GM12873 (cell line): Measurements from ENCODE around the gene DDO.

Experiments used
- CTCF ChIP-seq: IDR thresholded peaks from 2 replicates; pipeline ENCODE4 v1.5.1; 2012; ENCODE audit warnings: low read depth, mild to moderate bottlenecking, moderate library complexity, low read length, control low read depth; ENCODE audit not compliant: insufficient read depth; ENCODE audit errors: missing control alignments

DDO gene

DNA sequence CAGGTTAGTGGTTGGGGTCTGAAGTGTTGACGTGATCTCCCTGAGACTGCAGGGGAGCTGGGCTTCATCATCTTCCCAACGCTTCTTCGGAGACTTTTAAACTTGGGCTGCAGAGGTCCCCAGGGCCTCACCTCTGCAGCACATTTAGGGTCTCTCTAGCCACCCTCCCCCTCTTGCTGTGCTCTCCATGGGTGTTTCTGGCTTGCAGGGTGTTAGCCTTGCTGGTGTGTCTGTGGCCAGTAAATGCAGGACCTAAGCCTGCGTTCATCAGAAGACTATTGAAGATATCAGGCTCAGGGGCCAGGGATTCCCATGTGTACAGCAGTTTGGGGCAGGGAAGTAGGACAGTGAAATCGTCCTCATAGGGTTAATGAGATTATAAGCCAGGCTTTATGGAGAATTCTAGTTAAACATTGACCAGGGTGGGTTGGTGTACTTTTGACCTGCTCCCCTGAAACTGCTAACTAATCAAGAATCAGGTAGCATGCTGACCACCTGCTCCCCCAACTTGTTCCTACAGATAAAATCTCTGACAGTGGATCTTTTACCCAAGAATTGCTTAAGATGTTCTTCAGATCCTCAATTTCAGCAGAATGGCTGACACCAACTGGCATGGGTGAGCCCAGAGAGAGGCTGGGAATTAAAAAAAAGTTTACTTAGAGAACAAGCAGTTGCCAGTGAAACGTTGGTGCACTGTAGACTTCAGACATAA lies 3.8 kb upstream of the DDO start:
- no peak for TF ChIP-seq CTCF

- no peak for TF ChIP-seq CTCF
These were observed 3.2 kb upstream of the DDO start for GRCh38 chr6:110418594-110418993.

GRCh38 chr6:110414669-110415068 lies 706 bp downstream of the DDO start:
- no peak for TF ChIP-seq CTCF

DNA sequence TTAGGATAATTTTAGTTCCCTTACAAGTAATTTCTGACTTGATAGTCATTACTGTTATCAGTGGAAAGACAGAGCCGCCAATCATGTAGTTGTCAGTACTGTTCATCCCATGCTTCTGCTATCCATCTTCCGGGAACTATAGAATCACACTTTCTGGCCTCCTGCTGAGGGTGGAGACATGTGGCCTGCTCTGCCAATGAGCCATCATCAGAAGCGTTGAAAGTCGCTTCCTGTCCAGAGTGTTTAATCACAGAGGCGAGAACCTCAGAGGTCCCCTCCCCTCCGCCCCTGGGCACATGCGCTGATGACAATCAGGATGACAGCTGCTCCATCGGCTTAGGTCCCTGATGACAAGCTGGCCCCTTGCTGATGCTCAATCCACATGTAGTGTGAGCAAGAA lies 3.0 kb downstream of the DDO start:
- no peak for TF ChIP-seq CTCF

DNA sequence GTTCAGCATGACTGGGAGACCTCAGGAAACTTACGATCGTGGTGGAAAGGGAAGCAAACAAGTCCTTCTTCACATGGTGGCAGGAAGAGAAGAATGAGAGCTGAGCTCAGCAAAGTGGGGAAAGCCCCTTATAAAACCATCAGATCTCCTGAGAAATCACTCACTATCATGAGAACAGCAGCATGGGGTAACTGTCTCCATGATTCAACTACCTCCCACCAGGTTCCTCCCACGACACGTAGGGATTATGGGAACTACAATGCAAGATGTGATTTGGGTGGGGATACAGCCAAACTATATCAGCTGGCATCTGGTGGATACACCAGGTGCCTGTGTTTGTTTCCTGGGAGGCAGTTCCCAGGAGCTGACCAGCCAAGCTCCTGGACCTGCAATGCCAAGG lies 4.9 kb downstream of the DDO start:
- TF ChIP-seq CTCF = no peak

DNA sequence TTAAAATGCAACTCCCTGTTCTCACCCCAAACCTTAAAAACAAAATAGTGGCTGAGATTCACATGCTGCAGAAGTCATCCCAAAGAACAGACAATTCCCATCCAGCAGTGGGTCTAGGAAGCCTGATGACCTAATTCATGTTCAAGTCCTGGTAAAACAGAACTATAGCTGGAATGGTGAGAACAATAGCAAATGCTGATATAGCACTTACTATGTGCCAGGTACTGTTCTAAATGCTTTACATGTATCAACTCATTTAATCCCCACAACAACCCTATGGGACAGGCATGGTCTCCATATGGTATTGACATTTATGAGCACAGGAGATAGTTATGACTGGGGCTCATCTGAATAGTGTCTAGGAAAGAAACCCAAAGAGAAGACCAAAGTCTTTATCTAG lies 5.6 kb downstream of the DDO start:
- no peak for TF ChIP-seq CTCF

DNA sequence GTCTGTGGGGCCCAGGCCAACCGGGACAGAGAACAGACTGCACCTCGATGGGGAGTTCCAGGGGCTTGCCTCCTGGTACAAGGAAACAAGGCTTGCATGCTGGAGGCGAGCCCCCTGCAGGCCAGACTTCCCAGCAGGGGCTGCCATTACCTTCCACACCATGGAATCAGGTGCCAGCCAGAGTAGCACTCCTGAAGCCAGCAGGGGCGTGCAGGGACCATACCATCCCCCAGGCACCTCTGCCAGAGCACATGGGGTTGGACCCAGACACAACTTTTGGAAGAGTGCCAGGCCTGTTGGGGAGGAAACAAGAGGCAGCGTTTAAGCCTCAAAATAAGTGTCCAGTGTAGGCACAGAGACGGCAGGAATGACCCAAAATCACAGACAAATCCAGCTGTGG lies 6.5 kb downstream of the DDO start:
- TF ChIP-seq CTCF = no peak
